HG02970 (cell line): Measurements from ENCODE around the gene PRKCZ.

Source experiments
- ATAC-seq: cut with Tn5 transposase; IDR thresholded peaks from one replicate; pipeline ENCODE4 v1.9.1; 2021; ENCODE audit warnings: mild to moderate bottlenecking, moderate library complexity, moderate number of reproducible peaks; ENCODE audit not compliant: unreplicated experiment, low FRiP score

PRKCZ gene

GRCh38 chr1:2049718-2050431 lies at the start of gene PRKCZ:
Gene PRKCZ (plus strand): TSS chr1:2050411. CDS start chr1:2050631, 220 bp downstream.
- no peak for ATAC-seq

GRCh38 chr1:2000432-2000831 lies 49.8 kb upstream of the PRKCZ start:
- ATAC-seq, result no peak

- no peak for ATAC-seq
Observed at GRCh38 chr1:2000850-2001249, 49.4 kb upstream of the PRKCZ start.

- ATAC-seq, result no peak
Observed at GRCh38 chr1:2001773-2002411, 48.3 kb upstream of the PRKCZ start.

- ATAC-seq, result no peak
Observed at GRCh38 chr1:2003541-2004131, 46.6 kb upstream of the PRKCZ start, which contains the start of gene CFAP74. Gene CFAP74 (minus strand): TSS chr1:2003786. CDS start chr1:1990956, 12,830 bp downstream.

GRCh38 chr1:2004856-2005255 lies 45.4 kb upstream of the PRKCZ start:
- ATAC-seq, result no peak

GRCh38 chr1:2009101-2010053 lies 40.8 kb upstream of the PRKCZ start:
- ATAC-seq, result no peak

- no peak for ATAC-seq
Observed at GRCh38 chr1:2014181-2014580, 36.0 kb upstream of the PRKCZ start.

GRCh38 chr1:2014741-2015735 lies 35.2 kb upstream of the PRKCZ start:
- no peak for ATAC-seq

- no peak for ATAC-seq
Observed at GRCh38 chr1:2016123-2016522, 34.1 kb upstream of the PRKCZ start.

GRCh38 chr1:2018217-2019171 lies 31.7 kb upstream of the PRKCZ start:
- ATAC-seq, result no peak

GRCh38 chr1:2019172-2019543 lies 31.1 kb upstream of the PRKCZ start, which contains the start of gene GABRD:
Gene GABRD (plus strand): TSS chr1:2019345. CDS start chr1:2019424, 79 bp downstream.
- no peak for ATAC-seq

- ATAC-seq, result no peak
Observed at GRCh38 chr1:2019571-2020309, 30.5 kb upstream of the PRKCZ start.

GRCh38 chr1:2020310-2020655 lies 29.9 kb upstream of the PRKCZ start:
- ATAC-seq, result no peak

- no peak for ATAC-seq
Observed at GRCh38 chr1:2021550-2021949, 28.7 kb upstream of the PRKCZ start.

GRCh38 chr1:2022063-2022770 lies 28.0 kb upstream of the PRKCZ start:
- no peak for ATAC-seq

- ATAC-seq, result no peak
Observed at GRCh38 chr1:2023187-2023586, 27.0 kb upstream of the PRKCZ start.
